Measurements from ENCODE around the gene FCAMR.

The FCAMR gene

DNA sequence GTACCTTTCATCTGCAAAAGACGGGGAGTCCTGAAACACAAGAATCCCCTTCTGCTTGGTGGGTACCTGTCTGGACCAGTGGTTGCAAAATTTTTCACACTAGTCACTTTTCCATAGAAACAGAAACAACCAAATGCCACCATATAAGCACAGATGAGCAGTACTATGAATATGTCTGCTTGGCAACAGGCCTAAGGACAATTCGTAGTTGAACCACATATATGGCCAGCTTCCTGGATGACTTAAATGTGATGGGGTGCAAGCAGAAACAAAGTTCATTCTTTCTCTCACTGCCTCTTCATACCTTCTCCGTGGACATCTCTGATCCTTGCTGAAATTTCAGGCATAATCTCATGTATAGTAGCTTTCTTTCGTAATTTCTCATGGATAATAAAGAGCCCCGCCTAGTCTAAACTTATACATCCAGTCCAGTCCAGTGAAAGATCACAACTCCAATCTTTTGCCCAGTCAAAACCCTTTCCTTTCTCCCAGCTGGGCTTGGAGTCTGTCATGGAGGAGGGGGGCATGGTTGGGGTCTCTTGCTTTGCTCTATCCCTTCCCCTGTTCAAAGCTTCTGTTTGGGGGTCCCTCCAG lies 7.0 kb downstream of the FCAMR start:
- Histone ChIP-seq H3K4me2 (ENCODE audit: low read length) (no peak overlapping the region), H3K9me3 (ENCODE audit: insufficient read depth, low read length) (no peaks in the 10 kb centered on the region), H2AFZ (ENCODE audit: low read depth, low read length) (no peak overlapping the region), H3K27ac (ENCODE audit: low read length) (no peak overlapping the region), H3K9ac (ENCODE audit: low read length) (no peak overlapping the region), H3K4me1 (ENCODE audit: low read length) (peaks cover 60% of the 10 kb centered on the region), H3K4me3 (ENCODE audit: low read length) (no peak overlapping the region), H3K79me2 (ENCODE audit: low read length) (no peaks in the 10 kb centered on the region), H3K36me3 (replicated peaks; ENCODE audit: low read depth, low read length) (peaks cover 5% of the 10 kb centered on the region), H3K27me3 (ENCODE audit: low read depth, low read length) (no peaks in the 10 kb centered on the region), H4K20me1 (ENCODE audit: insufficient read depth, low read length) (no peaks in the 10 kb centered on the region)
- no peak for TF ChIP-seq CTCF (IDR thresholded peaks at IDR 0.05; ENCODE audit: low read depth, low read length)
- TF ChIP-seq EZH2phosphoT487 (IDR thresholded peaks at IDR 0.05; ENCODE audit: low read depth): no peak

DNA sequence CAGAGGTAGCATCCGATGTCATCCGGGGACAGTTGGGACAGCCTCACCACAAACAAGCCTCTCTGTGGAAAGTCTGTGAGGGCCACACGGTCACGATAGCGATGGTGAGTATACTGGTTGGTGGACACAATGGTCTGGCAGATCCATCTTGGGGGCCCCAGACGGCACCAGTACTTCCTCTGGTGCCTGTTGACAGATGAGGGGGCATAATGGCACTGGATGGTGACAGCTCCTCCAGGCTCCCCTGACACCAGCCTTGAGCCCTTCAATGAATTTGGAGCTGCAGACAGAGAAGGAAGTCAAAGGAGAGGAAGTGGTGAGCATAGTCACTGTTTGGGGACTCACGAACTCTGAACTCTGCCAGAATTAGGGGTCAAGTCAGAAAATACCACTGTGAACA lies 8.0 kb downstream of the FCAMR start:
- Histone ChIP-seq H3K27me3 (ENCODE audit: low read depth, low read length) (no peaks in the 10 kb centered on the region), H4K20me1 (ENCODE audit: insufficient read depth, low read length) (no peaks in the 10 kb centered on the region), H2AFZ (ENCODE audit: low read depth, low read length) (no peak overlapping the region), H3K9ac (ENCODE audit: low read length) (no peak overlapping the region), H3K79me2 (ENCODE audit: low read length) (no peaks in the 10 kb centered on the region), H3K4me3 (ENCODE audit: low read length) (no peak overlapping the region), H3K27ac (ENCODE audit: low read length) (no peak overlapping the region), H3K9me3 (ENCODE audit: insufficient read depth, low read length) (no peaks in the 10 kb centered on the region), H3K36me3 (replicated peaks; ENCODE audit: low read depth, low read length) (peaks cover 5% of the 10 kb centered on the region), H3K4me2 (ENCODE audit: low read length) (no peak overlapping the region), H3K4me1 (ENCODE audit: low read length) (peaks cover 60% of the 10 kb centered on the region)
- TF ChIP-seq CTCF (IDR thresholded peaks at IDR 0.05; ENCODE audit: low read depth, low read length): no peak

DNA sequence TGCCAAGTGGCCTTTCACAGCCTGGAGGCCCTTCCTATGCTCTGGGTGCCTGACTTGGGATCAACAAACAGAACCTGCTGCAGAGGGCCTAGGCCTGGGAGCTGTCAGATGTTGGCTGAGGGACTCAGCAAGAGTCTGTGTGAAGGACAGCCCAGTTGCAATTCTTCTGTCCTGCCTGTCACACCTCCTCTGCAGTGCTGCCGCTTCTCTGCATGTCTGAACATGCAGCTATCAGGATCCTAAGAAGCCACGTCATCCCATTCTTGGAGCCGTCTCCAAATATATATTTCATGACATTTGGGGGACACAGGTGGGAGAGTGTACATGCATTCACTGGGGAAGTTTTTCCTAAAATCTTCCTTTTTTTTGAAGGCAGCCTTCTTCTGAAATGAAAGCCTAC lies 8.6 kb downstream of the FCAMR start:
- H3K4me3 ChIP-seq (ENCODE audit: low read length): no peak overlapping the region
- H3K4me2 ChIP-seq (ENCODE audit: low read length): no peak overlapping the region
- no peaks in the 10 kb centered on the region for H3K27me3 ChIP-seq (ENCODE audit: low read depth, low read length)
- TF ChIP-seq EZH2phosphoT487 (IDR thresholded peaks at IDR 0.05; ENCODE audit: low read depth) (no peak), CTCF (IDR thresholded peaks at IDR 0.05; ENCODE audit: low read depth, low read length) (no peak)
- H3K9me3 ChIP-seq (ENCODE audit: insufficient read depth, low read length): no peaks in the 10 kb centered on the region
- peaks cover 5% of the 10 kb centered on the region for H3K36me3 ChIP-seq (replicated peaks; ENCODE audit: low read depth, low read length)
- no peaks in the 10 kb centered on the region for H3K79me2 ChIP-seq (ENCODE audit: low read length)
- no peak overlapping the region for H3K27ac ChIP-seq (ENCODE audit: low read length)
- H2AFZ ChIP-seq (ENCODE audit: low read depth, low read length): no peak overlapping the region
- peaks cover 60% of the 10 kb centered on the region for H3K4me1 ChIP-seq (ENCODE audit: low read length)
- H3K9ac ChIP-seq (ENCODE audit: low read length): no peak overlapping the region
- H4K20me1 ChIP-seq (ENCODE audit: insufficient read depth, low read length): no peaks in the 10 kb centered on the region

- Histone ChIP-seq H3K4me1 (ENCODE audit: low read length) (peaks cover 60% of the 10 kb centered on the region), H3K27me3 (ENCODE audit: low read depth, low read length) (no peaks in the 10 kb centered on the region), H2AFZ (ENCODE audit: low read depth, low read length) (no peak overlapping the region), H4K20me1 (ENCODE audit: insufficient read depth, low read length) (no peaks in the 10 kb centered on the region), H3K9me3 (ENCODE audit: insufficient read depth, low read length) (no peaks in the 10 kb centered on the region), H3K9ac (ENCODE audit: low read length) (no peak overlapping the region), H3K36me3 (replicated peaks; ENCODE audit: low read depth, low read length) (peaks cover 5% of the 10 kb centered on the region), H3K4me3 (ENCODE audit: low read length) (no peak overlapping the region), H3K4me2 (ENCODE audit: low read length) (no peak overlapping the region), H3K27ac (ENCODE audit: low read length) (no peak overlapping the region), H3K79me2 (ENCODE audit: low read length) (no peaks in the 10 kb centered on the region)
- TF ChIP-seq EZH2phosphoT487 (IDR thresholded peaks at IDR 0.05; ENCODE audit: low read depth) (no peak), CTCF (IDR thresholded peaks at IDR 0.05; ENCODE audit: low read depth, low read length) (no peak)
These were observed 9.4 kb downstream of the FCAMR start for GRCh38 chr1:206960676-206961386.
